ENCODE results near the gene GRPEL1. TPM values are rescaled to one million over a fixed set of nuclear protein-coding genes. Genes with fewer than 3 reads are reported as not detected.

Gene GRPEL1
- total and polyA plus RNA-seq, 2 of the 13 experiments (the other 11 are each of a cell fraction or from before 2014, with no cell fraction given) = 32.3 to 141 TPM

DNA sequence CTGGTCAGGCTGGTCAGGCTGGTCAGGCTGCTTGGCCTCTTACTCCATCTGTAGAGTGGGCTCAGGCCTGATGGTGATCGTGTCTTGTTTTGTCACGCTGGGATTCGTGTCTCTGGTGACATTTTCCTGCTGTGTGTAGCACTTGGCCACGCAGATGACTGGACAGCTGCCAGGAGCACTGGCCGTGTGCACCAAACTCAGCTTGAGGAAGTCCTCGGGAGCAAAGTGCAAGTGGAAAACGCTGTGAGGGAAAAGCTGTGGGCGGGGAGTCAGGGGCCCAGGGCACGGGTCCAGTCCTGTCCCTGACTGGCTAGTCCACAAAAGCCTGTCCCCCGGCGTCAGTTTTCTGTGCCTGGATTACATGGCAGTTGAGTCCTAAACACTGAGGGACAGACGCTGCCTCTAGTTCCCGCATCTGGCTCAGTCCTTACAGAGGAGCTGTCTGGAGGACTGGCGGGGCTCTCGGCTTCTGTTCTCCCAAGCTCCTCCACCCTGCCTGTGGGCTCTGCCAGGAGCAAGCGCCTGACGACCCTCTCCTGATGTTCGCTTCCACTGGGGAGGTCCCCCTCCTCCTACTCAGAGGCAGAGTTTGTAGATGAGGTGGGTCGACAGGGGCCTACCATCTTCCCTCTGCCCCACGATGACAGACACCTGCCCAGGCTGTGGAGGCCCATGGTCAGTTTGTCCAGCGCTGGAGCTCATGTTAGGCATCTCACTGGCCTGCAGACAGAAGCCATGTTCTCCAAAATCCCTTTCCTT, 35.9 kb upstream of the GRPEL1 start (continued):
- TF ChIP-seq, protein P1, sequence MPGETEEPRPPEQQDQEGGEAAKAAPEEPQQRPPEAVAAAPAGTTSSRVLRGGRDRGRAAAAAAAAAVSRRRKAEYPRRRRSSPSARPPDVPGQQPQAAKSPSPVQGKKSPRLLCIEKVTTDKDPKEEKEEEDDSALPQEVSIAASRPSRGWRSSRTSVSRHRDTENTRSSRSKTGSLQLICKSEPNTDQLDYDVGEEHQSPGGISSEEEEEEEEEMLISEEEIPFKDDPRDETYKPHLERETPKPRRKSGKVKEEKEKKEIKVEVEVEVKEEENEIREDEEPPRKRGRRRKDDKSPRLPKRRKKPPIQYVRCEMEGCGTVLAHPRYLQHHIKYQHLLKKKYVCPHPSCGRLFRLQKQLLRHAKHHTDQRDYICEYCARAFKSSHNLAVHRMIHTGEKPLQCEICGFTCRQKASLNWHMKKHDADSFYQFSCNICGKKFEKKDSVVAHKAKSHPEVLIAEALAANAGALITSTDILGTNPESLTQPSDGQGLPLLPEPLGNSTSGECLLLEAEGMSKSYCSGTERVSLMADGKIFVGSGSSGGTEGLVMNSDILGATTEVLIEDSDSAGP (CRISPR knock-in tag; IDR thresholded peaks at IDR 0.05; ENCODE audit: borderline replicate concordance) = peak; percentile 64; the same call in 1 of the 2 replicates
- no peak for TF ChIP-seq JARID2 (CRISPR knock-in tag; IDR thresholded peaks at IDR 0.05; ENCODE audit: insufficient replicate concordance)
- TF ChIP-seq SMARCC2 (IDR thresholded peaks at IDR 0.05) = no peak
- TF ChIP-seq, protein P2, sequence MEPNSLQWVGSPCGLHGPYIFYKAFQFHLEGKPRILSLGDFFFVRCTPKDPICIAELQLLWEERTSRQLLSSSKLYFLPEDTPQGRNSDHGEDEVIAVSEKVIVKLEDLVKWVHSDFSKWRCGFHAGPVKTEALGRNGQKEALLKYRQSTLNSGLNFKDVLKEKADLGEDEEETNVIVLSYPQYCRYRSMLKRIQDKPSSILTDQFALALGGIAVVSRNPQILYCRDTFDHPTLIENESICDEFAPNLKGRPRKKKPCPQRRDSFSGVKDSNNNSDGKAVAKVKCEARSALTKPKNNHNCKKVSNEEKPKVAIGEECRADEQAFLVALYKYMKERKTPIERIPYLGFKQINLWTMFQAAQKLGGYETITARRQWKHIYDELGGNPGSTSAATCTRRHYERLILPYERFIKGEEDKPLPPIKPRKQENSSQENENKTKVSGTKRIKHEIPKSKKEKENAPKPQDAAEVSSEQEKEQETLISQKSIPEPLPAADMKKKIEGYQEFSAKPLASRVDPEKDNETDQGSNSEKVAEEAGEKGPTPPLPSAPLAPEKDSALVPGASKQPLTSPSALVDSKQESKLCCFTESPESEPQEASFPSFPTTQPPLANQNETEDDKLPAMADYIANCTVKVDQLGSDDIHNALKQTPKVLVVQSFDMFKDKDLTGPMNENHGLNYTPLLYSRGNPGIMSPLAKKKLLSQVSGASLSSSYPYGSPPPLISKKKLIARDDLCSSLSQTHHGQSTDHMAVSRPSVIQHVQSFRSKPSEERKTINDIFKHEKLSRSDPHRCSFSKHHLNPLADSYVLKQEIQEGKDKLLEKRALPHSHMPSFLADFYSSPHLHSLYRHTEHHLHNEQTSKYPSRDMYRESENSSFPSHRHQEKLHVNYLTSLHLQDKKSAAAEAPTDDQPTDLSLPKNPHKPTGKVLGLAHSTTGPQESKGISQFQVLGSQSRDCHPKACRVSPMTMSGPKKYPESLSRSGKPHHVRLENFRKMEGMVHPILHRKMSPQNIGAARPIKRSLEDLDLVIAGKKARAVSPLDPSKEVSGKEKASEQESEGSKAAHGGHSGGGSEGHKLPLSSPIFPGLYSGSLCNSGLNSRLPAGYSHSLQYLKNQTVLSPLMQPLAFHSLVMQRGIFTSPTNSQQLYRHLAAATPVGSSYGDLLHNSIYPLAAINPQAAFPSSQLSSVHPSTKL (CRISPR knock-in tag; IDR thresholded peaks at IDR 0.05) = peak; percentile 32
- TF ChIP-seq, protein P3, sequence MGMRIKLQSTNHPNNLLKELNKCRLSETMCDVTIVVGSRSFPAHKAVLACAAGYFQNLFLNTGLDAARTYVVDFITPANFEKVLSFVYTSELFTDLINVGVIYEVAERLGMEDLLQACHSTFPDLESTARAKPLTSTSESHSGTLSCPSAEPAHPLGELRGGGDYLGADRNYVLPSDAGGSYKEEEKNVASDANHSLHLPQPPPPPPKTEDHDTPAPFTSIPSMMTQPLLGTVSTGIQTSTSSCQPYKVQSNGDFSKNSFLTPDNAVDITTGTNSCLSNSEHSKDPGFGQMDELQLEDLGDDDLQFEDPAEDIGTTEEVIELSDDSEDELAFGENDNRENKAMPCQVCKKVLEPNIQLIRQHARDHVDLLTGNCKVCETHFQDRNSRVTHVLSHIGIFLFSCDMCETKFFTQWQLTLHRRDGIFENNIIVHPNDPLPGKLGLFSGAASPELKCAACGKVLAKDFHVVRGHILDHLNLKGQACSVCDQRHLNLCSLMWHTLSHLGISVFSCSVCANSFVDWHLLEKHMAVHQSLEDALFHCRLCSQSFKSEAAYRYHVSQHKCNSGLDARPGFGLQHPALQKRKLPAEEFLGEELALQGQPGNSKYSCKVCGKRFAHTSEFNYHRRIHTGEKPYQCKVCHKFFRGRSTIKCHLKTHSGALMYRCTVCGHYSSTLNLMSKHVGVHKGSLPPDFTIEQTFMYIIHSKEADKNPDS (CRISPR knock-in tag; IDR thresholded peaks at IDR 0.05) = no peak
- TF ChIP-seq ZFAT (CRISPR knock-in tag; conservative IDR thresholded peaks at IDR 0.05) = no peak
- no peak; the same call in 1 of the 2 replicates for TF ChIP-seq RNF2 (conservative IDR thresholded peaks at IDR 0.05; ENCODE audit: low read depth)
- TF ChIP-seq MEIS2 (CRISPR knock-in tag; IDR thresholded peaks at IDR 0.05) = no peak
- no peak for TF ChIP-seq ZNF343 (CRISPR knock-in tag; IDR thresholded peaks at IDR 0.05)
- TF ChIP-seq, protein P4, sequence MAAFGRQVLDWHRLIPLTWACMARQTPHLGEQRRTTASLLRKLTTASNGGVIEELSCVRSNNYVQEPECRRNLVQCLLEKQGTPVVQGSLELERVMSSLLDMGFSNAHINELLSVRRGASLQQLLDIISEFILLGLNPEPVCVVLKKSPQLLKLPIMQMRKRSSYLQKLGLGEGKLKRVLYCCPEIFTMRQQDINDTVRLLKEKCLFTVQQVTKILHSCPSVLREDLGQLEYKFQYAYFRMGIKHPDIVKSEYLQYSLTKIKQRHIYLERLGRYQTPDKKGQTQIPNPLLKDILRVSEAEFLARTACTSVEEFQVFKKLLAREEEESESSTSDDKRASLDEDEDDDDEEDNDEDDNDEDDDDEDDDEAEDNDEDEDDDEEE (CRISPR knock-in tag; IDR thresholded peaks at IDR 0.05) = no peak
- no peak for TF ChIP-seq ZNF891 (CRISPR knock-in tag; IDR thresholded peaks at IDR 0.05)
- TF ChIP-seq, protein P5, sequence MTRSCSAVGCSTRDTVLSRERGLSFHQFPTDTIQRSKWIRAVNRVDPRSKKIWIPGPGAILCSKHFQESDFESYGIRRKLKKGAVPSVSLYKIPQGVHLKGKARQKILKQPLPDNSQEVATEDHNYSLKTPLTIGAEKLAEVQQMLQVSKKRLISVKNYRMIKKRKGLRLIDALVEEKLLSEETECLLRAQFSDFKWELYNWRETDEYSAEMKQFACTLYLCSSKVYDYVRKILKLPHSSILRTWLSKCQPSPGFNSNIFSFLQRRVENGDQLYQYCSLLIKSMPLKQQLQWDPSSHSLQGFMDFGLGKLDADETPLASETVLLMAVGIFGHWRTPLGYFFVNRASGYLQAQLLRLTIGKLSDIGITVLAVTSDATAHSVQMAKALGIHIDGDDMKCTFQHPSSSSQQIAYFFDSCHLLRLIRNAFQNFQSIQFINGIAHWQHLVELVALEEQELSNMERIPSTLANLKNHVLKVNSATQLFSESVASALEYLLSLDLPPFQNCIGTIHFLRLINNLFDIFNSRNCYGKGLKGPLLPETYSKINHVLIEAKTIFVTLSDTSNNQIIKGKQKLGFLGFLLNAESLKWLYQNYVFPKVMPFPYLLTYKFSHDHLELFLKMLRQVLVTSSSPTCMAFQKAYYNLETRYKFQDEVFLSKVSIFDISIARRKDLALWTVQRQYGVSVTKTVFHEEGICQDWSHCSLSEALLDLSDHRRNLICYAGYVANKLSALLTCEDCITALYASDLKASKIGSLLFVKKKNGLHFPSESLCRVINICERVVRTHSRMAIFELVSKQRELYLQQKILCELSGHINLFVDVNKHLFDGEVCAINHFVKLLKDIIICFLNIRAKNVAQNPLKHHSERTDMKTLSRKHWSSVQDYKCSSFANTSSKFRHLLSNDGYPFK (CRISPR knock-in tag; IDR thresholded peaks at IDR 0.05; ENCODE audit: borderline replicate concordance) = peak; percentile 50
- TF ChIP-seq TEAD2 (CRISPR knock-in tag; IDR thresholded peaks at IDR 0.05) = no peak
- TF ChIP-seq HMG20B (CRISPR knock-in tag; conservative IDR thresholded peaks at IDR 0.05) = no peak
- no peak for TF ChIP-seq ZNF761 (CRISPR knock-in tag; conservative IDR thresholded peaks at IDR 0.05)

Measured in HepG2 (cell line).